Caco-2 (cell line): ENCODE data around the gene TEF. TPM values are rescaled to one million over a fixed set of nuclear protein-coding genes. Genes with fewer than 3 reads are reported as not detected.

Experiments
- BruUV-seq: library from RNA; stranded (reverse); fragments of 400-500 nt; replicated peaks from 2 replicates; lab custom pipeline; 2021; lab: Mats Ljungman, UMichigan
- CTCF ChIA-PET: fragments of 300-600 bp; sonication (Branson Sonifier 250); formaldehyde crosslinking; loops from one replicate; lab custom pipeline; 2022; ENCODE audit warnings: antibody characterized with exemption; lab: Charles Lee
- POLR2A ChIA-PET: fragments of 300-600 bp; sonication (Branson Sonifier 250); formaldehyde crosslinking; loops from one replicate; lab custom pipeline; 2022; ENCODE audit warnings: antibody characterized with exemption; lab: Charles Lee
- DNase-seq, 2 experiments: peaks; one replicate each; pipeline versions ENCODE4 v3.0.0 to v3.0.0-alpha.2; 2020 to 2022
- H3K27me3 ChIP-seq: replicated peaks from 2 replicates; pipeline ENCODE4 v1.6.0; 2011; ENCODE audit warnings: low read length; ENCODE audit not compliant: control insufficient read depth, insufficient read depth
- H3K36me3 ChIP-seq: 2 replicates; pipeline ENCODE4 v1.5.1; 2011; ENCODE audit warnings: low read length; ENCODE audit not compliant: control insufficient read depth, insufficient read depth
- H3K4me1 ChIP-seq: fragments of 250-450 bp; sonication (Bioruptor Pico); 2 replicates; pipeline ENCODE4 v1.5.1; 2020; ENCODE audit warnings: mild to moderate bottlenecking
- H3K4me3 ChIP-seq: 2 replicates; pipeline ENCODE4 v1.5.1; 2011; ENCODE audit warnings: low read depth, mild to moderate bottlenecking, control low read depth, low read length
- H3K9me3 ChIP-seq: fragments of 250-450 bp; sonication (Bioruptor Pico); 2 replicates; pipeline ENCODE4 v1.5.1; 2020; ENCODE audit warnings: mild to moderate bottlenecking, moderate library complexity
- H3K27ac Mint-ChIP-seq: one replicate; pipeline ENCODE4 v1.8.0; 2022; ENCODE audit warnings: mixed read lengths; ENCODE audit not compliant: unreplicated experiment
- H3K27me3 Mint-ChIP-seq: one replicate; pipeline ENCODE4 v1.8.0; 2022; ENCODE audit warnings: mixed read lengths; ENCODE audit not compliant: insufficient read depth, unreplicated experiment
- H3K36me3 Mint-ChIP-seq: one replicate; pipeline ENCODE4 v1.8.0; 2022; ENCODE audit warnings: mild to moderate bottlenecking, mixed read lengths; ENCODE audit not compliant: insufficient read depth, unreplicated experiment
- H3K4me1 Mint-ChIP-seq: one replicate; pipeline ENCODE4 v1.8.0; 2022; ENCODE audit warnings: low read depth, mixed read lengths; ENCODE audit not compliant: unreplicated experiment
- H3K4me3 Mint-ChIP-seq: one replicate; pipeline ENCODE4 v1.8.0; 2022; ENCODE audit warnings: mild to moderate bottlenecking, moderate library complexity, mixed read lengths; ENCODE audit not compliant: unreplicated experiment
- H3K9me3 Mint-ChIP-seq: one replicate; pipeline ENCODE4 v1.8.0; 2022; ENCODE audit warnings: mixed read lengths; ENCODE audit not compliant: unreplicated experiment
- CTCF ChIP-seq, 2 experiments: fragments of 200-600 bp in 1 of 2; IDR thresholded peaks; 1 replicate in 1 of 2; 2 replicates in 1 of 2; pipeline versions ENCODE4 v1.5.1 to v1.8.0; 2011 to 2022; ENCODE audit warnings: antibody characterized with exemption in 1 of 2, control low read depth in 1 of 2, inconsistent platforms in 1 of 2, low read depth in 1 of 2, low read length in 1 of 2, mild to moderate bottlenecking in 1 of 2, moderate library complexity in 1 of 2; ENCODE audit not compliant: insufficient read depth in 1 of 2, severe bottlenecking in 1 of 2, unreplicated experiment in 1 of 2
- intact Hi-C: fragments of 100-400 bp; cut with micrococcal nuclease; formaldehyde crosslinking; loops from one replicate; pipeline ENCODE4 v1.10.0; 2022; ENCODE audit not compliant: unreplicated experiment
- total RNA-seq: library from RNA; stranded (reverse); gene quantifications from 2 replicates; pipeline ENCODE4 v1.2.3, GENCODE V29; 2022

TEF gene
- total RNA-seq, 1 experiment from 2014 or later, result 13.8 TPM

DNA sequence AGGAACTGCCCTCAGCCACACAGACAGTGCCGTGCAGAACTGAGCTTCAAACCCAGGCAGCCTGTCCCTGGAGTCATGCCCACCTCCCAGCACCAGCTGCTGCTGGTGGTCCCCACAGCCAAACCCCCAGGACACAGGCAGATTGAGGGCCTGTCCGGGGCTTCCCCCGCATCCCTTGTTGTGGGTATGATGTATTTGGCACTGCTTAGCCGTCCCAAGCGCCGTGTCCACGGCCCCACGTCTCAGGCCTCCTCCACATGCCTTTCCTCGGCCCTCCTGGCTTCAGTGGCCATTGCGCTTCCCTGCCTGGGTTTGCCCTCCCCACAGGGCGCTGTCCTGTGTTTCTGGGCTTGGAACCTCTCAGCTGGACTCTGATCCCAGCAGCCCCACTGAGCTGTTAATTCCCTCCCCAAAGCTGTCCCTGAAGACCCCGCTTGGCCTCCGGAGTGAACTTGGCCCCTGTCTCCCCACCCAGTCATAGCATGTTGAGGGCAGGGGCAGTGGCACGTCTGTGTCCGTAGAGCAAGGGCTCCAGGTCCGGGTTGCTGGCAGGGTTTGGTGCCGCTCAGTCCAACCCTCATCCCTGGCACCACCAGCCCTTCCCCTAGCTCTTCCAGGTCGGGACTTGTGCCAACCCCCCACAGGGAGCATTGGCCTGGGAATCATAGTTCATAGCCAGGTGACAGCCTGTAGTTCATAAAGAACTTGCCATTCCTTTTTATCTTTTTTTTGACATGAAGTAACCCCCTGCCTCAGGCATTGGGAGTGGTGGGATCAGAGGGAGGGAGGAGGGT is 34.5 kb upstream of the TEF start:
- intact Hi-C loops, result no loop called here
- BruUV-seq, result no TSS peak
- H3K36me3 ChIP-seq, result peaks cover 5% of the 10 kb centered on the region
- Mint-ChIP-seq H3K36me3 (peaks cover 60% of the 10 kb centered on the region), H3K4me1 (peaks cover 28% of the 10 kb centered on the region), H3K9me3 (no peaks in the 10 kb centered on the region), H3K27me3 (no peaks in the 10 kb centered on the region), H3K27ac (no peak overlapping the region), H3K4me3 (no peak overlapping the region)
- ChIA-PET CTCF (no interaction called here), POLR2A (interaction anchor here (0.5 kb wide), 1 partner anchor 34 kb away, joined by 10 read pairs; no protein-coding TSS in a partner anchor)
- DNase-seq, result no peak
- no peak for TF ChIP-seq CTCF (IDR thresholded peaks at IDR 0.05; ENCODE audit: insufficient read depth in 1 of 2, low read depth in 1 of 2, low read length in 1 of 2, severe bottlenecking in 1 of 2, unreplicated experiment in 1 of 2)
- no peak overlapping the region for H3K4me3 ChIP-seq
- H3K4me1 ChIP-seq, result peaks cover 35% of the 10 kb centered on the region
- no peaks in the 10 kb centered on the region for H3K9me3 ChIP-seq
- no peaks in the 10 kb centered on the region for H3K27me3 ChIP-seq

- Mint-ChIP-seq H3K36me3 (peaks cover 65% of the 10 kb centered on the region), H3K27me3 (no peaks in the 10 kb centered on the region), H3K27ac (peak overlapping the region; percentile 86), H3K9me3 (no peaks in the 10 kb centered on the region), H3K4me1 (peaks cover 28% of the 10 kb centered on the region), H3K4me3 (no peak overlapping the region)
- Histone ChIP-seq H3K4me3 (no peak overlapping the region), H3K9me3 (no peaks in the 10 kb centered on the region), H3K4me1 (peaks cover 35% of the 10 kb centered on the region), H3K36me3 (peaks cover 7% of the 10 kb centered on the region), H3K27me3 (no peaks in the 10 kb centered on the region)
- CTCF ChIA-PET, result interaction anchor here (1.6 kb wide), 1 partner anchor 32 kb away, joined by 9 read pairs; the partner anchor contains the start of gene TEF
- DNase-seq, result no peak
- no TSS peak for BruUV-seq
- TF ChIP-seq CTCF (IDR thresholded peaks at IDR 0.05; ENCODE audit: insufficient read depth in 1 of 2, low read depth in 1 of 2, low read length in 1 of 2, severe bottlenecking in 1 of 2, unreplicated experiment in 1 of 2), result no peak
- intact Hi-C loops, result no loop called here
- POLR2A ChIA-PET, result interaction anchor here (2.1 kb wide), 1 partner anchor 32 kb away, joined by 18 read pairs; the partner anchor contains the start of gene TEF
These were observed 32.7 kb upstream of the TEF start for GRCh38 chr22:41348964-41349484.

DNA sequence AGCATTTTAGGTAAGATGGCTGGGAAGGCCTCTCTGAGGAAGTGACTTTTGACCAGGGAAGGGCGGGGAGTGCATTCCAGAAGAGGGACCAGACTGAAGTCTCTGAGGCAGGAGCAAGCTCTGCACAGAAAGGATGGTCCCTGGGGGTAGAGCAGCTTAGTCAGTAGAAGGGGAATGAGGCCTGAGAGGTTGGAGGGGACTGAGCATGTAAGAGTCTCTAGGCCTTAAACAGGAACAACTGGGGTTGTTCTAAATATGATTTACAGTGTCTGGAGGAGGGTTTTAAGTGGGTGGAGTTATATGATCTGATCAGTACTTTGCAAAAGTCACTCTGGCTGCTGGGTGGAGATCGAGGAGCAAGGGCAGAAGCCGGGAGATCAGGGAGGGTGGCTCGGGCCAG is 31.7 kb upstream of the TEF start:
- no peak for TF ChIP-seq CTCF (IDR thresholded peaks at IDR 0.05; ENCODE audit: insufficient read depth in 1 of 2, low read depth in 1 of 2, low read length in 1 of 2, severe bottlenecking in 1 of 2, unreplicated experiment in 1 of 2)
- H3K4me1 Mint-ChIP-seq, result peaks cover 28% of the 10 kb centered on the region
- intact Hi-C loops, result no loop called here
- peaks cover 35% of the 10 kb centered on the region for H3K4me1 ChIP-seq
- no peak overlapping the region for H3K4me3 ChIP-seq
- no peaks in the 10 kb centered on the region for H3K9me3 ChIP-seq
- no TSS peak for BruUV-seq
- H3K36me3 ChIP-seq, result peaks cover 7% of the 10 kb centered on the region
- H3K4me3 Mint-ChIP-seq, result peak overlapping the region; percentile 62
- H3K27me3 Mint-ChIP-seq, result no peaks in the 10 kb centered on the region
- H3K9me3 Mint-ChIP-seq, result no peaks in the 10 kb centered on the region
- peak; percentile 63 to 77 for DNase-seq
- peak overlapping the region; percentile 86 for H3K27ac Mint-ChIP-seq
- H3K27me3 ChIP-seq, result no peaks in the 10 kb centered on the region
- ChIA-PET POLR2A (interaction anchor here (2.1 kb wide), 1 partner anchor 31 kb away, joined by 18 read pairs; the partner anchor contains the start of gene TEF), CTCF (interaction anchor here (0.7 to 1.0 kb wide), 2 partner anchors 31 to 63 kb away, joined by 3 to 4 read pairs; no protein-coding TSS in a partner anchor)
- peaks cover 76% of the 10 kb centered on the region for H3K36me3 Mint-ChIP-seq
